SJCRH30 (cell line): ENCODE data around the gene IFT80. TPM values are rescaled to one million over a fixed set of nuclear protein-coding genes. Genes with fewer than 3 reads are reported as not detected.
"Not testable (repeated sequence)": the region's sequence is repeated elsewhere in the genome, so short reads cannot be mapped to it uniquely, and the experiment has no call there.

Experiments used
- DNase-seq, 2 experiments: peaks; one replicate each; pipeline ENCODE4 v3.0.0-alpha.2; 2015 to 2020
- H3K27ac ChIP-seq: fragments of 250-450 bp; sonication (Bioruptor Pico); 2 replicates; pipeline ENCODE4 v1.5.1; 2020; ENCODE audit warnings: mild to moderate bottlenecking, moderate library complexity
- H3K27me3 ChIP-seq: fragments of 250-450 bp; sonication (Bioruptor Pico); 2 replicates; pipeline ENCODE4 v1.5.1; 2020; ENCODE audit warnings: mild to moderate bottlenecking, moderate library complexity
- H3K36me3 ChIP-seq: fragments of 250-450 bp; sonication (Bioruptor Pico); 2 replicates; pipeline ENCODE4 v1.5.1; 2020; ENCODE audit warnings: mild to moderate bottlenecking, moderate library complexity
- H3K4me1 ChIP-seq: fragments of 250-450 bp; sonication (Bioruptor Pico); 2 replicates; pipeline ENCODE4 v1.5.1; 2020; ENCODE audit warnings: mild to moderate bottlenecking, moderate library complexity
- H3K4me3 ChIP-seq: fragments of 250-450 bp; sonication (Bioruptor Pico); 2 replicates; pipeline ENCODE4 v1.5.1; 2020; ENCODE audit warnings: mild to moderate bottlenecking, moderate library complexity
- H3K9me3 ChIP-seq: fragments of 250-450 bp; sonication (Bioruptor Pico); replicated peaks from 2 replicates; pipeline ENCODE4 v1.5.1; 2020; ENCODE audit warnings: mild to moderate bottlenecking, moderate library complexity
- total RNA-seq: library from RNA; depleted of rRNA; stranded (reverse); fragments of >200 nt; shearing (Covaris generic); gene quantifications from 2 replicates; pipeline ENCODE4 v1.2.3, GENCODE V29; 2014

IFT80 gene
- total RNA-seq, 1 experiment from 2014 or later = 30.4 TPM

- H3K27me3 ChIP-seq = no peaks in the 10 kb centered on the region
- no peaks in the 10 kb centered on the region for H3K36me3 ChIP-seq
- no peaks in the 10 kb centered on the region for H3K4me1 ChIP-seq
- H3K27ac ChIP-seq = no peak overlapping the region
- DNase-seq = no peak
- H3K4me3 ChIP-seq = no peak overlapping the region
- H3K9me3 ChIP-seq = no peaks in the 10 kb centered on the region
These were observed 14.2 kb downstream of the IFT80 start for GRCh38 chr3:160384639-160385318.

- Histone ChIP-seq H3K36me3 (peaks cover 3% of the 10 kb centered on the region; the same call in 1 of the 2 replicates), H3K27ac (no peak overlapping the region), H3K4me1 (no peaks in the 10 kb centered on the region), H3K4me3 (no peak overlapping the region), H3K9me3 (no peaks in the 10 kb centered on the region), H3K27me3 (no peaks in the 10 kb centered on the region)
- no peak for DNase-seq
These were observed 17.6 kb downstream of the IFT80 start for GRCh38 chr3:160381470-160381869.

GRCh38 chr3:160379628-160380214 lies 19.3 kb downstream of the IFT80 start:
- no peak for DNase-seq
- Histone ChIP-seq H3K4me3 (no peak overlapping the region), H3K27me3 (no peaks in the 10 kb centered on the region), H3K9me3 (no peaks in the 10 kb centered on the region), H3K36me3 (peaks cover 3% of the 10 kb centered on the region; the same call in 1 of the 2 replicates), H3K27ac (no peak overlapping the region), H3K4me1 (no peaks in the 10 kb centered on the region)

GRCh38 chr3:160378331-160379109 lies 20.5 kb downstream of the IFT80 start:
- H3K4me3 ChIP-seq = no peak overlapping the region
- H3K27ac ChIP-seq = no peak overlapping the region
- H3K9me3 ChIP-seq = no peaks in the 10 kb centered on the region
- H3K36me3 ChIP-seq = peaks cover 3% of the 10 kb centered on the region; the same call in 1 of the 2 replicates
- H3K27me3 ChIP-seq = no peaks in the 10 kb centered on the region
- DNase-seq = no peak
- no peaks in the 10 kb centered on the region for H3K4me1 ChIP-seq

GRCh38 chr3:160376681-160377080 lies 22.3 kb downstream of the IFT80 start:
- H3K9me3 ChIP-seq = no peaks in the 10 kb centered on the region
- H3K4me1 ChIP-seq = no peaks in the 10 kb centered on the region
- DNase-seq = no peak
- H3K4me3 ChIP-seq = no peak overlapping the region
- no peaks in the 10 kb centered on the region for H3K27me3 ChIP-seq
- no peak overlapping the region for H3K27ac ChIP-seq
- H3K36me3 ChIP-seq = peaks cover 6% of the 10 kb centered on the region

DNA sequence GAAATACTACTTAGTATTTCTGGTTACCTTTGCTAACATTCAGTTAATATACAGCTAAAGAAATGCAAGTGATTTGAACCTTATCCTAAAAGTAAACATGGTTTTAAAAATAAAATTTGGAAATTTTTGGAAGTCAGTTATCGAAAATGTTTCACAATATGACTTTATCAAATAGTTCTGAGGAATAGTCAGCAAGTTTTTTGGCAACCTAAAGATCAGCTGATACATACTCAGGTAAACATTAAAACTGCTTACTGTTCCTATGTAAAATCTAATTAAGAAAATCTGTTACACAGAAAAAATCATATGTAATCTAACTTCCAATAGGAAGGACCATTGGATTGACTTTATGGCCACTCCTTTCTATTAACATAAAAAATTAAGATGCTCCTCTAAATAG lies 24.1 kb downstream of the IFT80 start:
- H3K36me3 ChIP-seq = peaks cover 6% of the 10 kb centered on the region
- H3K4me3 ChIP-seq = no peak overlapping the region
- H3K27ac ChIP-seq = no peak overlapping the region
- no peak for DNase-seq
- no peaks in the 10 kb centered on the region for H3K4me1 ChIP-seq
- no peaks in the 10 kb centered on the region for H3K27me3 ChIP-seq
- no peaks in the 10 kb centered on the region for H3K9me3 ChIP-seq

GRCh38 chr3:160374472-160374871 lies 24.6 kb downstream of the IFT80 start:
- no peaks in the 10 kb centered on the region for H3K9me3 ChIP-seq
- H3K36me3 ChIP-seq = peaks cover 6% of the 10 kb centered on the region
- H3K4me1 ChIP-seq = no peaks in the 10 kb centered on the region
- no peak overlapping the region for H3K4me3 ChIP-seq
- H3K27ac ChIP-seq = no peak overlapping the region
- no peaks in the 10 kb centered on the region for H3K27me3 ChIP-seq
- DNase-seq = no peak

- no peak for DNase-seq
- no peak overlapping the region for H3K27ac ChIP-seq
- H3K27me3 ChIP-seq = no peaks in the 10 kb centered on the region
- no peak overlapping the region for H3K4me3 ChIP-seq
- no peaks in the 10 kb centered on the region for H3K9me3 ChIP-seq
- H3K36me3 ChIP-seq = peaks cover 6% of the 10 kb centered on the region
- H3K4me1 ChIP-seq = no peaks in the 10 kb centered on the region
These were observed 25.4 kb downstream of the IFT80 start for GRCh38 chr3:160373655-160374054.

- H3K9me3 ChIP-seq = no peaks in the 10 kb centered on the region
- no peaks in the 10 kb centered on the region for H3K27me3 ChIP-seq
- peaks cover 6% of the 10 kb centered on the region for H3K36me3 ChIP-seq
- H3K4me3 ChIP-seq = no peak overlapping the region
- no peak overlapping the region for H3K27ac ChIP-seq
- no peak for DNase-seq
- no peaks in the 10 kb centered on the region for H3K4me1 ChIP-seq
These were observed 26.2 kb downstream of the IFT80 start for GRCh38 chr3:160372780-160373179.

- Histone ChIP-seq H3K9me3 (no peaks in the 10 kb centered on the region), H3K4me1 (no peaks in the 10 kb centered on the region), H3K36me3 (peaks cover 3% of the 10 kb centered on the region; the same call in 1 of the 2 replicates), H3K4me3 (no peak overlapping the region), H3K27me3 (no peaks in the 10 kb centered on the region), H3K27ac (no peak overlapping the region)
- no peak for DNase-seq
These were observed 27.8 kb downstream of the IFT80 start for GRCh38 chr3:160370987-160371857.

- Histone ChIP-seq H3K4me1 (no peaks in the 10 kb centered on the region), H3K27ac (no peak overlapping the region), H3K4me3 (no peak overlapping the region), H3K36me3 (peaks cover 3% of the 10 kb centered on the region; the same call in 1 of the 2 replicates), H3K27me3 (no peaks in the 10 kb centered on the region), H3K9me3 (no peaks in the 10 kb centered on the region)
- no peak for DNase-seq
These were observed 29.2 kb downstream of the IFT80 start for GRCh38 chr3:160369784-160370183.

DNA sequence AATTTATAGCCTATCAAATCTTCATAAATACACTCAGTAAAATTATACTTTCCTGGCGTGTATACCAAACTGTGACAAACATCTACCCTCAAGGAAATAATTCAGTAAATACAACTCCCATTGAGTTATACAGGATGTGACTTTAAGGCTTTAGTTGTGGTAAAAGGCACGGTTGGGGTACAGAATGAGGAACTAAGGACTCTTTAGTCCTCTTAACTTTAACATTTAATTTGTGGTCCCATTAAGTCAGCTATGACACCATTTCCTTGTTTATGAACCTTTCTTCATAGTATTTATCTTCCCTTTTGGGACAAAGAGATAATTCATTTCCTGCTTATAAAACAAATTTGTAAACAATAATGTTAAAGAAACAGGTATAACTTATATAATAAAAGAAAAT lies 30.2 kb downstream of the IFT80 start:
- Histone ChIP-seq H3K9me3 (no peaks in the 10 kb centered on the region), H3K4me3 (no peak overlapping the region), H3K27me3 (no peaks in the 10 kb centered on the region), H3K27ac (no peak overlapping the region), H3K4me1 (no peaks in the 10 kb centered on the region), H3K36me3 (peaks cover 3% of the 10 kb centered on the region; the same call in 1 of the 2 replicates)
- DNase-seq = no peak

- DNase-seq = no peak
- Histone ChIP-seq H3K27ac (no peak overlapping the region), H3K4me3 (no peak overlapping the region), H3K36me3 (no peaks in the 10 kb centered on the region), H3K27me3 (no peaks in the 10 kb centered on the region), H3K4me1 (no peaks in the 10 kb centered on the region), H3K9me3 (no peaks in the 10 kb centered on the region)
These were observed 33.0 kb downstream of the IFT80 start for GRCh38 chr3:160365869-160366522.

DNA sequence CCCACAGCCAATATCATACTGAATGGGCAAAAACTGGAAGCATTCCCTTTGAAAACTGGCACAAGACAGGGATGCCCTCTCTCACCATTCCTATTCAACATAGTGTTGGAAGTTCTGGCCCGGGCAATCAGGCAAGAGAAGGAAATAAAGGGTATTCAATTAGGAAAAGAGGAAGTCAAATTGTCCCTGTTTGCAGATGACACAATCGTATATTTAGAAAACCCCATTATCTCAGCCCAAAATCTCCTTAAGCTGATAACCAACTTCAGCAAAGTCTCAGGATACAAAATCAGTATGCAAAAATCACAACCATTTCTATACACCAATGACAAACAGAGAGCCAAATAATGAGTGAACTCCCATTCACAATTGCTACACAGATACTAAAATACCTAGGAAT lies 36.1 kb downstream of the IFT80 start:
- not testable (repeated sequence) for H3K9me3 ChIP-seq, H3K27ac ChIP-seq, DNase-seq, H3K27me3 ChIP-seq, H3K36me3 ChIP-seq, H3K4me3 ChIP-seq, H3K4me1 ChIP-seq
